NOMO-1 treated with DMSO at 0.1 percent for 48 hours (cell line): ENCODE measurements around the gene RDM1.

Source experiments
- DNase-seq: peaks from one replicate; lab custom pipeline; 2025; ENCODE audit not compliant: unreplicated experiment; lab: John Stamatoyannopoulos, UW

Gene RDM1

DNA sequence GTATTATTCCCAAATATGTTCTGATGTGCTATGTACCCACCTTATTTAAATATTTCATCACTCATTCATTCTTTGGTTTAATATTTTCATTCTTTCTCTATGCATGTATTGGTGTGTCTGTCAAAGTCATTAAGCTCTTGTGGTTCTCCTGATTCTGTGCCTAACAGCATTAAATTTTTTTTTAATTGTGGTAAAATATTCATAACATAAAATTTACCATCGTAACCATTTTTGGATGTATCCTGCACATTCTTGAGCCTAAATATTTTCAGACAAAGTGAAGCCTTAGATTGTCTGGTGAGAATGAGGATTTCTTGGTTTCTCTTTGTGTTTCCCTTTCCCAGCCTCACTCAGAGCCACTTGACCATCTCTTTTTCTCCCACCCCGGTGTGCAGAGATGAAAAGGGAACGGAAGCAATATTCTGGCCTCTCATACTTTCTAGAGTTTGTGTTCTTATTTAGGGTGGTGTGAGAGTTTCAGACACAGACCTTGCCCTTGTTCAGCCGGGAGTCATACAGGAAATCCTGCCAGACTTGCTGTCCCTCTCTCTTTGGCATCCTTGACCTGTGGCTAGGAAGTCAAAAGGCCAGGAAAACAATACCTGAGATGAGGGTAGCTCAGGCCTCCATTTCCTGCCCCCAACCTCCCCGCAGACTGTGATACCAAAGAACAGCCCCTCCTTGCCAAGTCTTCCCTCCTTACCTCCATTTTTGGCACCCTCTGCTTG is 55.3 kb downstream of the RDM1 start:
- DNase-seq: no peak

DNA sequence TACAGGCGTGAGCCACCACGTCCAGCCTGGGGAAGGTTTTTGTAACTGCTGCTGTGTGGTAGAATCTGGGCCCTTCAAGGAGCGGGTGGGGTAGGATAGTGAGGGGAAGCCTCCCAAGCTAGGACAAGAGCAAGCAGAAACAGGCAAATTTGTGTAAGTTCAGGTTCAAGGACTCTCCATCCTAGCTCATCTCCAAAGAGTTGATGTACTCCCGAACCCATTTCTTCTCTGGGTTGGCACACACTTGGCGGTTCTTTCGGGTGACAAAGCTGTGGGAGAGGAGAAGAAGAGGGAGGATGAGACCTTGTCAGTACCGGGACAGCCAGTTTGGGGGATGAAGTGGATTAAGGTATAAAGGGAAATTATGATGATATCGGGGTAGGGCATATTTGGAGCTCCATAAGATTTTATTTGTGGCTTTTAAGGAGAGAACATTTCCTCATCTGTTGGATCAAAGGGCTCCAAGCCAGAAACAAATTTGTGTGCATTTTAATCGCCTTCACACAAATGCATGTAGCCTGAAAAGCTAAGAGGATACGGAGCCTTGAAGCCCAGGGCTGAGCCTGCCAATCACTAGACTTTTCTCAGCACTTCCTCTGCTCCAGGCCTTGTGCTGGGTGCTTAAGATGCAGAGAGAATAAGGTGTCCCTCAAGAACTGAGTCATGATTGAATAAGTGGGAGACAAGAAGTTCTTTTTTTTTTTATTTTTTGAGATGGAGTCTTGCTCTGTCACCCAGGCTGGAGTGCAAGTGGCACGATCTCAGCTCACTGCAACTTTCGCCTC is 58.2 kb downstream of the RDM1 start:
- DNase-seq: no peak

DNA sequence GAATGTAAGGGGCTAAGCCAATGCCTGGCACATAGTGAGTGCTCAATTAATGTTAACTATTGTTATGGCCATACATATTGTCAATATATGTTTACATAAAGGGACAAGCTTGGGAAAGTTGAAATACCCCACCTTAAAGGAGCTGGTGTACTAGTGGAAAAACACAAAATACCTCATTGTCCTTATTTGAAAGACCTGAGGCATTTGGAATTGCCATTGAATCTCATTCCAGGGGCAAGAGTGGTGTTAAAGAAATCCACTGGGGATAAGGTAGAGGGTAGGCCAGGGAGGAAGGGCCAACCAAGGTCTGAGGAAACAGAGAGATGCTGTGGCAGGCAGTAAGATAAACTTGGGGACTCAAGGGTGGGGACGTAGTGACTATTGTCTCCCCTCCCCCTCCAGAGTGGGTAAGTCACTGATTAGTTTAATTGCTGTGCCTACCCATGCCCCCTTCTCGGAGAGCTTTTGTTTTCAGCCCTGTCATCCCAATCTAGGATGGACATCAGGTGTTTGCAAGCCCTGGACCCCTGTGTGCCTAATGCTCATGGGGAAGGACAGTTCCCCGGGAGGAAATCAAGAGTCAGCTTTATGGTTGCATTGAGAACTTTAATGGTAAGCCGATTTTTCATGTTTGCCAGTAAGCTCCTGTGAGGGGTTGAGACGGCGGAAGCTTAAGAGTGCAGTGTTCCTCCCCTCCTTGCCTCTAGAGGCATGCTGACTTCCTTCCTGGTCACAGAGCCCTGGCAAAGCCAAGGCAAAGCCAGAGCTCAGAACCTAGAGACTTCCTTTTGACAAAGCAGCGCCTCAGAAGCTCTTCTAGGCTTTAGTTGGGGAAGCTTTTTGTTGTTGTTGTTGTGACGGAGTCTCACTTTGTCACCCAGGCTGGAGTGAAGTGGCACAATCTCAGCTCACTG is 59.4 kb downstream of the RDM1 start:
- no peak for DNase-seq

DNA sequence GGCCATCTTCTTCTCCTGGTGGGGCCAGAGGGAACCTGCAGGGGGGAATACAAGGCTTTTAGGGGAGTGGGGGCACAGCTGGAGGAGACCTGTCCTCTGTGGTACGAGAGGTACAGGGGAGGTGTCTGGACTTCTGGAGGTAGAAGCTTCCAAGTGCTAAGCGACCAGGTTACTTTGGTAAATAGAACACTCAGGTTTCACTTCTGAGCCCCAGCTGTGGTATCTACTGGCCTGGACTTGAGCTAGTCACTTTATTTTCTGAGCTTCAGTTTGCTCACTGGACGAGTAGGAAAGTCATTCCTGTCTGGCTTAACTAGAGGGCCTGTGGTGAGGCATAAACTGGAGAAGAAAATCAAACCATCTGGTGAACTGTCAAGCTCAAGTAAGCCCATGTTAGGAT is 61.8 kb downstream of the RDM1 start, which contains the start of gene HEATR9:
HEATR9 (minus strand) TSS at position 155 of the 400 bp plus-strand sequence; CDS start at position 6, 149 bp downstream.
- no peak for DNase-seq
